GM18499 (cell line): Measurements from ENCODE around the gene SGTA.
"Not testable (repeated sequence)": the region's sequence is repeated elsewhere in the genome, so short reads cannot be mapped to it uniquely, and the experiment has no call there.

Source experiments
- ATAC-seq: cut with Tn5 transposase; IDR thresholded peaks from one replicate; pipeline ENCODE4 v1.9.1; 2021; ENCODE audit warnings: moderate number of reproducible peaks; ENCODE audit not compliant: insufficient read depth, unreplicated experiment

SGTA gene

GRCh38 chr19:2782936-2783780 is at the start of gene SGTA:
SGTA (minus strand) TSS chr19:2783273; CDS start chr19:2769068, 14,205 bp downstream.
- ATAC-seq, result peak; percentile 51

- no peak for ATAC-seq
Measured at GRCh38 chr19:2827840-2828489, 44.9 kb upstream of the SGTA start.

GRCh38 chr19:2827022-2827421 is 43.9 kb upstream of the SGTA start:
- ATAC-seq, result no peak

GRCh38 chr19:2824129-2824528 is 41.1 kb upstream of the SGTA start:
- ATAC-seq, result no peak

- no peak for ATAC-seq
Measured at GRCh38 chr19:2823646-2824045, 40.6 kb upstream of the SGTA start.

GRCh38 chr19:2822846-2823245 is 39.8 kb upstream of the SGTA start:
- ATAC-seq, result no peak

- no peak for ATAC-seq
Measured at GRCh38 chr19:2820112-2820702, 37.1 kb upstream of the SGTA start.

- ATAC-seq, result no peak
Measured at GRCh38 chr19:2819540-2820111, 36.6 kb upstream of the SGTA start, which contains the start of gene ZNF554. ZNF554 (plus strand) TSS chr19:2819868; CDS start chr19:2820072, 204 bp downstream.

GRCh38 chr19:2817237-2817829 is 34.3 kb upstream of the SGTA start:
- ATAC-seq, result not testable (repeated sequence)

GRCh38 chr19:2816641-2817040 is 33.6 kb upstream of the SGTA start:
- no peak for ATAC-seq

- no peak for ATAC-seq
Measured at GRCh38 chr19:2815923-2816322, 32.9 kb upstream of the SGTA start.

- no peak for ATAC-seq
Measured at GRCh38 chr19:2815191-2815614, 32.1 kb upstream of the SGTA start.

GRCh38 chr19:2814426-2814825 is 31.4 kb upstream of the SGTA start:
- ATAC-seq, result no peak

GRCh38 chr19:2813235-2814160 is 30.4 kb upstream of the SGTA start:
- no peak for ATAC-seq

- ATAC-seq, result no peak
Measured at GRCh38 chr19:2812414-2813234, 29.6 kb upstream of the SGTA start.

- no peak for ATAC-seq
Measured at GRCh38 chr19:2811735-2812413, 28.8 kb upstream of the SGTA start.

GRCh38 chr19:2811221-2811722 is 28.2 kb upstream of the SGTA start:
- ATAC-seq, result no peak
